GM21529 (cell line): Measurements from ENCODE around the gene ADAMTS4.

Experiments
- ATAC-seq: cut with Tn5 transposase; IDR thresholded peaks from one replicate; pipeline ENCODE4 v1.9.1; 2021; ENCODE audit not compliant: unreplicated experiment

ADAMTS4 gene

DNA sequence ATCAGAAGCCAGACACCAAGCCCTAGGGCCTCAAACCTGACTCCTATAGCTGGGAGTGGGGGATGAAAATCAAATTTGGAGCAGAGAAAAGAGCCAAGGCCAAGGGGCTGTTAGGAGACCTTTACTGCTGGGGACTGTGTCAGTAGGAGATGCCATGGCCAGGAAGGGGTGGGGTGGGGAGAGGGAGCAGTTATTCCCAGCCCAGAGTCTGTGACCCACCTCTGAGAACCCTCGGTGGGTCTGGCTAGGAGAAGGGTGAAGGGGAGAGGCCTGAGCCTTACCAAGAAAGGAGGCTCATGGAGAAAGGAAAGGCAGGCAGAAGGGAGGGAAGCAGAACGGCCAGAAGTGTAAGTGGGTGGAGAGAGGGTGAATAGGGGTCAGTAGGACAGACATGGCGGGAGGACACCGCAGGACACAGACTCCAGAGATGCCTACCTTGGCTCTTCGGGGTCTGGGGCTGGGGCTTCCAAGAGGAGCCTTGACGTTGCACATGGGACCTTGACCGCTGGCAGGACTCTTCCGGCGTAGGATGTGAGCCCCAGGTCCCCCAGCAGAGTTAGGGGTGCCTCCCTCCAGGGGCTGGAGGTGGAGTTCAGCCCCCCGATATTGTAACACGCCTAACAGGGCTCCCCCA is 1.2 kb downstream of the ADAMTS4 start:
- ATAC-seq: no peak

DNA sequence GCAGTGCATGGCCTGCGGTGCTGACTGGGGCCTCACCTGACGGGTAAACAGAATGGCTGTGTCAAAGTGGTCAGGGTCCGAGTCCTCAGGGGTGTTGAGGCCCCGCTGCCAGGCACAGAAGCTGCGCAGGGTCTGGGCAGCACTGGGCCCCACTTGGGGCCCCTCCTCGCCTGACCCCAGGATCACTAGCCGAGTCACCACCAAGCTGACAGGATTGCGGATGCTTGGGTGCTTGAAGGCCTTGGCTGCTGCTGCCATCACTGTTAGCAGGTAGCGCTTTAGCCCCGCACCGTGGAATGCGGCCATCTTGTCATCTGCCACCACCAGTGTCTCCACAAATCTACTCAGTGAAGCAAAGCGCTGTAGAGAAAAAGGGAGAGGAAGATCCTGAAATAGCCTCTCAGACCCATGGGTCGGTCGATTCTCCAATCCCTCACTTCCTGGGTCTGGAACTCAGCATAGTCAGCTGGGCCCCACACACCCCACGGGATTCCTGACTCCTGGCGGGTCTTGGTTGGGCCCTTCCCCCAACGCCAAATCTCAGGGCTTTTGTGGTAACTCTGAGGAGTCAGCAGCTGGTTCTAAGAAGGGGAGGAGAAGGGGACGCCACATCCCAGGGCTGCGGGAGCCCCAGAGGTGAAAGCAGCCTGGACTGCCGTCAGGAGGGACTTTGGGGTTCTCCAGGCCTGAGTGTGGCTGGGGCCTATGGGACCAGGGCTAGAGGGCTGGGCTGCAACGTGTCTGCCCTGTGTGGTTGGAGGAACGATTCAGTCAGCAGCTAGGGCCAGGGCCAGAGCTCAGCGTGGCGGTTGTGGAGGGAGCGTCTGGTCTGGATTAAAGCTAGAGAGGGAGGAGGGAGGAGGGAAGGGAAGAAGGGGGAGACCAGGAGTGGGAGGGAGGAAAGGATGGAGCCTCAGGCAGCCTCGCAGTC is 2.1 kb downstream of the ADAMTS4 start:
- no peak for ATAC-seq

DNA sequence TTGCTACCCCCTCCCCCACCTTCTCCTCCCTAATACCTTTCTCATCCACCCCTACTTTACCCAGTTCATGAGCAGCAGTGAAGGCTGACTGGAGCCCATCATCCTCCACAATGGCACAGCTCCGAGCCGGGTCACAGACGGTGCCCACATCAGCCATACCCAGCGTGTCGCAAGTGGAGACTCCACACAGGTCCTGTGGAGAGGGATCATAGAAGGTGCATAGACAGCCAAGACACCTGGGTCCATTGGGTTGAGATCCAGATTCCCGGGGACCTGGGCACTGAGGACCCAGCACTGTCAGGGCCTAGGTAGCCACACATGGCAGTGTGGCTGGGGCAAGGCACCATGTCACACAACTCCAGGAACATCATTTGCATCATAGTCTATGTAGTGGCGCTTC is 2.7 kb downstream of the ADAMTS4 start:
- no peak for ATAC-seq

DNA sequence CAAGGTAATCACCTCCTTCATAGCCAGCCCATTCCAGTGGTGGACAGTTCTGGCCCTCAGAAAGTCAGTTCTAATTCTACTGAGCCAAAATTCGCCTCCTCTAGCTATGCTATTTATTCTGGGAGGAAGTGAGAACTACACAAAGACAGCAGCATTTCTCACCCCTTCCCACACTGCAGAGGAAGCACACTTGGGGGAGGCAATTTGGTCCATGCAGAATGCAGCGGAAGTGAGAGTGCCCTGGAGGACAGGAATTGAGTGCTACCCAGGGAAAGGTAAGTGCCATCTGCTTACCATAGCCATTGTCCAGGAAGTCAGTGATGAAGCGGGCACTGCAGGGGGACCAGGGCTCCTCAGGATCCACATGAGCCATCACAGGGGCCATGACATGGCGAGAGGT is 3.7 kb downstream of the ADAMTS4 start:
- peak; percentile 77 for ATAC-seq

DNA sequence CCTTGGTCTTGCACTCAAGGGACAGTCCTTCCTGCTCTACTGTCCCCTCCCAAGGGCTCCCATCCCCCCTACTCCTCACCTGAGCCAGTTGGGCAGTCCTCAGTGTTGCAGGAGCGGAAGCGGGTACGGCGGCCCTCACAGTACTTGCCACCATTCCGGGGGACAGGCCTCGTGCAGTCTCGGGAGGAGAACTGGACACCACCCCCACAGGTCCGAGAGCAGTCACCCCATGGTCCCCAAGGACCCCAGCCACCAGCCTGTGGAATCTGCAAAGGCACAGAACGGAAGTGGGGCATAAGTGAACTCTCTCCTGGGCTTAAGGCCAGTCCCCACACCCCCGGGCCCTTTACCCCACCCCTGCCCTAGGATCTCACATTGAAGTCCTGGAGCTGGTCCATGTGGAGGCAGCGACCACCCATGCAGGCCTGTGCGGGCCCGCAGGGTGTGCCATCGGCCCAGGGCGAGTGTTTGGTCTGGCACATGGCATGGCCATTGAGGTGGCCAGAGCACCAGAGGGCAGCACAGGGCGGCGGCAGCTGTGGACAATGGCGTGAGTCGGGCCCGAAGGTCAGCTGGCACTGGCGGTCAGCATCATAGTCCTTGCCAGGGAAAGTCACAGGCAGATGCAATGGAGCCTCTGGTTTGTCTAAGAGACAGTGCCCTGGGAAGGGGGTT is 5.2 kb downstream of the ADAMTS4 start:
- ATAC-seq: no peak

DNA sequence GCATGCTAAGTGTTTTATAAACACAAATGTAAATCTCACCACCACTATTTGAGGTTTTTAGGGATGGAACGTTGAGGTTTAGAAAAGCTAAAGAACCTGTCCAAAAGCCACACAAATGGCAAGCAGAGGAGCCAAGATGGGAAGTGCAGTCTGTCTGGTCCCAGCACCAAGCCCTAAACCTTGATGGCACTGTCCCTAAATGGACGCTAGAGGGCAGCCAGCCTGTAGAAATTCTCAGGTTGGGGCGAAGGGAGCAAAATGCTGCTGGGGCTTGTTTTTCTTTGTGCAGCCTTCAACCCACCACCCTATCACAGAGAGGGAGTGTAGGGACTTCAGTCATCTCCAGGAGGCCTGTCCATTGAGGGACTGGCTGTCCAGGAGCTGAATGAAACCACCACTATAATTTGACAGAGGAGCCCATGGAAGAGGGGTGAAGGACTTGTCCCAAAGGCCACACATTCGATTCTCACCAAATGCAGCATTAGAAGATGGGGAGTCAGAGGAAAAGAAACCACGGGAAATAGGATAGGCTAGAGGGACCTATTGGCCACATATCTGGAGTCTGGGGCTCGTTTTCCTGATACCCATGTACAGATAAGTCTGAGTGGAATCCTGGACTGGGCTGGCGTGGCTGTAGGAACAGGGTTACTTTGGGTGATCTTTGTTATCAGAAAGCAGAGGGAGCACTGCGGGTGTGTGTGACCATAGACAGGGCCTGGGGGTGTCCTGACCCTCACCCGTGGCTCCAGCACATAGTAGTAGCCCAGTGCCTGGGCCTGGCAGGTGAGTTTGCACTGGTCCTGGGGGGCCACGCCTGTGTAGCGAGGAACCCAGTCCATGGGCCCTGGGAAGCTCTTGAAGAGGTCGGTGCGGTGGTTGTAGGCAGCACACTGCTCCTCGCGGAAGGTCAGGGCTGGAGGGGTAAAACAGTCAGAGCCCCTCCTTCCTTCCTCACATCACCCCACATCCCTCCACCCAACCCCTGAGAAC is 6.1 kb downstream of the ADAMTS4 start:
- ATAC-seq: peak; percentile 63

DNA sequence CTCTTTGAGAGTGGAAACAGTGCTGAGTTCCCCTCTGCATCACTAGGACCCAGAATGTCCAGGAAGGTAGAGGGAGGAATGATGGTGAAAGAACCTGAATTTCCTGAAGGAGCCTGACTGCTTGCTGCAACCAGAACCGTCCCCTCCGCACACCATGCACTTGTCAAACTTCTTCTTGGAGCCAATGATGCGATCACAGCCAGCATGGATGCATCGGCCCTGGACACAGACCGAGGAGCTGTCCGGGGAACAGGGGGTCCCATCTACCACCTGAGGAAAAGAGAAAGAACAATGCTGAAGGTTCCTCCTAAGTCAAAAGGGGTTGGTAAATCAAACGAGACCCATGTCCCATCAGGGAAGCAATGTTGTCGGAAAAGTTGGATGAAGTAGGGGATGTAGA is 6.9 kb downstream of the ADAMTS4 start:
- ATAC-seq: no peak

DNA sequence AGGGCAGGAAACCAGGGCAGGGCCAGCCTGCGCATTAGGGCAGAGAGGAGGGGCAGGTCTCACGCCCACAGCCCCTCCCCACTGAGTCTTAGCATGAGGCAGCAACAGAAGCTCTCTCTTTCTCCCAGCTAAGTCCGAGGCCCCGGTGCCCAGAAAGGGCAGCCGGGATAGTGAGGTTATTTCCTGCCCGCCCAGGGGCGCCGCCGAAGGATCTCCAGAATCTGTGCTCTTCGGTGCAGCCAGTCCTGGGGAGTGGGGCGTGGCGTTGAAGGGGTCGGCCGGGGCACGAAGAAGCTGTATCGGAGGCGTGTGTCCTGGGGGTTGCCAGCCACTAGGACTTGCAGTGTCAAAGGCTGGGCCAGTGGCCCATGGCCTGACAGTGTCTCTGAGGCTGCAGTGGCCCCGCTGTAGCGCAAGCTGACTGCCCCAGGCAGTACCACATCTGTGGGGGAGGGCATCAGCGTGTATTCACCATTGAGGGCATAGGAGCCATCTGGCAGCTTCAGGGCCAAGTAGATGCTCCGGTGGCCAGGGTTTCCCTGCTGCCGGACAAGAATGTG is 7.8 kb downstream of the ADAMTS4 start:
- no peak for ATAC-seq

DNA sequence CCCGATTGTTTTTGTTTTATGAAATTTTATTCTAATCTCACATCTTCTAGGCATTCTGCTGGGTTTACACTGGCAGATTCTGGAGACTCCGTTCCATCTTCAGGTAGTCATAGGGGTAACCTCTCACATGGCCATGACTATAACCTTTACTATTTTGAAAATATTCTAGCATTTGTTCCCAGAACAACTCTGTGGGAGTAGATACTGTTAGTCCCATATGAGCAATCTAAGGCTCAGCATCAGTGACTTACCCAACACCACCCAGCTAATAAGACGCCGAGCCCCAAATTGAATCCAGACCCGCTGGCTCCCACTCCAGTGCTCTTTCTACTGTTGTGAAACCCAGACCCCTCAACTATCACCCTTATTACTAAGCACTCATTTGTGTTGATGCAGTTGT is 9.8 kb downstream of the ADAMTS4 start:
- ATAC-seq: no peak

DNA sequence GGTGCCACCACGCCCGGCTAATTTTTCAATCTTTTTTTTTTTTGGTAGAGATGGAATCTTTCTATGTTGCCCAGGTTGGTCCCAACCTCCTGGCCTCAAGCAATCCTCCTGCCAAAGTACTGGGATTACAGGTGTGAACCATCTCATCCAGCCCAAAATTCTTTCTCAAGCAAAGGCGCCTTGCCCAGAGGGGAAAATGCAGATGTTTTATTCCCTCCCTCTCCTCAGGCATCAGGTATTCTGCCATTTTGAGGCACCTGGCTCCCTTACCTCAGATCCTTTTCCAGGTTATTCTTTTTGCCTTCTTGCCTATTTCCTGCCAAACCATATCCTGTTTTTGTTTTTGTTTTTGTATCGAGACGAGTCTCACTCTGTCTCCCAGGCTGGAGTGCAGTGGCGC is 10.5 kb downstream of the ADAMTS4 start:
- ATAC-seq: no peak

DNA sequence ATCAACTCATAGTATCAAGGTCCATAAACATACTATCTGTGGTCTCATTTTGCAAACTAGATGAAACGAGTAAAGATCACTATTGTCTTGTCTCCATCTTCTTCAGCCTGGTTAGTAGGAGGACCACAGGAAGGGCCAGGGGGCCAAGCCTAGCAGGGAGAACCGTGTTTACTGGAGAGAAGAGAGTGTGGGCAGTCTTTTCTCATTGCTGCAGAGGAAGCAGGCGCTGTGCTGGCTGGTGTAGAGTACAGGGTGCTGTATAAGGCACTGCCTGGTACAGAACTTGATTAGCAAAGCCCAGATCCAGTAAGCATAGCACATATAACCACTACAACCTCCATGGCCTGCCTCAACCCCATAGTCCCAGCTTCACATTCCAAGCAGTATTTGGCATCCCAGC is 11.5 kb downstream of the ADAMTS4 start:
- ATAC-seq: no peak

DNA sequence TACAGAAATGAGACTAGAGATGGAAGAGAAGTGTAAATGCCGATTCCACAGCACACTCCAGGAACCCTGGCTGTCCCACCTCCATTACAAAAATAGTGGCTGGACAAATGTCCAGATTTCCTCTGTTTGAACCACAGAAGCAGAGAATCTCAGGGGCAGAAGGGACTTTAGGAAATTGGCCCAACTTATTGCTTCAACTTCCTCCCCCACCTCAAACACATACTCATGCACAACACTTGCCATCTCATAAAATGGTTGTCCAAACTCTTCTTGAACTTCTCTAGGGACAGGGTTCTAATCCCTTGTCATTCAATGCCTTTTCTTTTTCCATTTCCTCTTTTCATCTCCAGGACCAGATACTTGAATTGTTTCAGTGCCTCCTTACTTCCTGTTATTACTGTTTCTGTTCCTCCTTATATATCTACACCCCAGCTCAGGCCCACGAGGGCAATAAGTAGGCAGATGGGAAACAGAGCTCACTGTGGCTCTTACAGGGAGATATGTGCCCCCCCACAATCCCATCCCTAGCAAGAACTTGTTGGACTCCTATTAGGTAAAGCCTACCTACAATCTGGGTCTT is 13.0 kb downstream of the ADAMTS4 start:
- ATAC-seq: peak; percentile 39

DNA sequence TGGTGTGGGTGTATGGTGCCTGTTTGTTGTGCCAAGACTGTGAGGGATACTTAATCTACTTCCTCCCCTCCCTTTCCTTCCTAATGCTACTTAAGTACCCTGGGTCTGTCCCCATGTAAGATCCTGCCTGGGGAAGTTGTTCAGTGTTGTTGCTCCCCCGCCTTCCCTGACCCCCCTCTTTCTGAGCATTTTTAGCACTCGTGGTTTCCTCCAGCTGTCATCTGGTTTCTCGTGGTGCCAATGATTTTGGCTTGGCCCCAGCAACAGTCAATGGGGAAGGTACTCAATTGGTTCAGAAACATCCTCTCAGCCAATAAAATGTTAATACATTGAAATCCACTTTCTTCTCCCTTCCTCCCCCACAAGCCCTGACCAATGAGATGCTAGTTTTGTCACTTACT is 13.6 kb downstream of the ADAMTS4 start:
- peak; percentile 67 for ATAC-seq

DNA sequence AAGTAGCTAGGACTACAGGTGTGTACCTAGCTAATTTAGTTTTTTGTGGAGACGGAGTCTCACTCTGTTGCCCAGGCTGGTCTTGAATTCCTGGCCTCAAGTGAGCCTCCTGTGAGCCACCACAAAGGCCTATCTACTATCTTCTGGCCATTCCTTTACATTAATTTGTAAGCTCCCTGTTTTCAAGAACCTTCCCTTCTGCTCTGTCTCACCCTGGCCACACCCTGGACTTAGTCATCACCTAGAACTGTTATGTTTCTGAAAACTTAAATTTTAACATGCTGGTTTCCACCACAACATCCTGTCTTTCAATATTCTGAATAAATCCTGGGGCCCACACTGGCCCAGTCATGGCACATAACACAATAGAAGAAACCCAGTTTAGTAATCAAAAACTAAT is 16.6 kb downstream of the ADAMTS4 start:
- peak; percentile 45 for ATAC-seq

DNA sequence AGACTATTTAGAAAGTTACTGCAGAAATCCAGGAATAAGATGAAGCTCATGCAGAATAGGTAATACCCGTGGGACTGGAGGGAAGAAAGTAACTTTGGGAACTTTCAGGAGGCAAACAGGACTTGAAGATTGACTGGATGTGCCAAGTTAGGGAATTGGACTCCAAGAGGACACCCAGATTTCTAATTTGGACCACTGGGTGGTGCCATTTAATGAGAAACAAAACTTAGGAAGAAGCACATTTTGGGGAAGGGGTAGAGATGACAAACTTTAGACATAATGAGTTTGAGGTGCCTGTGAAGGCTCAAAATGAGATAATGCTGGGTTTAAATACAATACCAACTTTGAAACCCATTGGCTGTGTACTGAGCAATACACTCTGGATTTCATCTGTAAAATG is 18.2 kb downstream of the ADAMTS4 start:
- ATAC-seq: no peak

DNA sequence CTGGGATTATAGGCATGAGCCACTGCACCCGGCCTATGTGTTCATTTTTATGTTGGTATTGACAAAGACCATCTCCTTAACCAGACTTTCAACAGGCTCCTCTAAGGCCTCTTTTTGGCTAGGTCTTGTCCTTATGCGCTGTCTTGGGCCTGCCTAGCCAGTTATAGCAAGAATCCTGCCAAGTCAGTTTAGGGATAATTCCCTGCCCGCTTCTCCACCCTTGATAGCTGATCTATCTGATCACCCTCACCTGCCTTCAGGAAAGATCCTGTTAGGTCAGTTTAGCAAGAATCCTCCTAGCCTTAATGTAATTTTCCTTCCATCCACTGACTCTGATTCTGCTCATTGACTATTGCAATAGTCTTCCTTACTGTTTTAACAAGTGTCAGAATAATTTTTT is 19.2 kb downstream of the ADAMTS4 start:
- ATAC-seq: no peak

DNA sequence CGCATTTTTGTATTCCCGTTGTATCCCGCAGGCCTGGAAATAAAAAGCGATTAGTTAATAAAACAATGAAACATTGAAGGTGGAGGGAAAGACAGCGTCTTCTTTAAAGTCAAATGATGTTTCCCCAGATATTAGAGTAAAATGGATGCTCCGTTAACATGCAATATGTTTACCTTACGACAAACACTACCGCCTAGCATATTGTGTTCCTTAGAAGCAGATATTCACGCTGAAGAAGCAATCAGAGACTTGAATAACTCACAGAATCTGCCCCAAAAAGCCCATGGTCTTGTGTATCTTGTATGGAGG is 21.0 kb downstream of the ADAMTS4 start:
- no peak for ATAC-seq

DNA sequence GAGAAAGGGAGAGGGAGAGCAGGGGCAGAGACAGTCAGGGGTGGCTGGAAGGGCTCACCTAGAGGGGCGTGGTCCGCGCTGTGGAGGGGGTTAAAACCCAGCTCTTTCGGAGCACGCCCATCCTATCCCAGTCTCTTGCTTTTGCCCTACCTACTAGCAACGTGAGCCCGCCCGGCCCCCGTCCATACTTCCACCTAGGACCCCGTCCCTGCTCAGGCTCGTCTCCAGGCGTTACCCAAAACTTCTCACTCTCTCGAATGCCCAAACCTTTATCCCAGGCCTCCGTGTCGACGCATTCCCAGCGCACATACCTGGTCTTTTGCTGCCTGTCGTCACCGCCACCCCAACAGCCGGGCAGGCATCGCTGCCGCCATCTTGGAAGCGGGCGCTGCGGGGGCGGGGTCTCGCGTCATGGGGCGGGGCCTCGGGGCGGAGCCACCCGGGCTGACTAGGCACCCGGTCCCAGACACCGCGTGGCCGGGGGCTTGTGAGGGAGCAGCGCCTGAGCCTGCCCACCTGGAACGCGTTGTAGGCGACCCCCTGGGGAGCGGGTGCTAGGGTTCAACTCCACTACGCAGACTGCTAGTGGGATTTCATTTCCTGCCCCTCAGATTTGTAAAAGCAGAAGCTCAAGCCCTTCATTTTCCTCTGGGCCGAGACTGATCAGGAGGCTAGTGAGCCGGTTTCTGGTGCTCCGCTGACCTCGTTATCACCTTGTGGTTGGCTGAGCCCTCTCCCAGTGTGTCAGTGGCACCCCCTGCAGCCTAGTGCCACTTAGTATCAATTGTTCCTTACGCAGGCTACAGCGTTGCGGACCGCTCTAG is 21.5 kb downstream of the ADAMTS4 start, which contains the start of gene B4GALT3:
Gene B4GALT3 (minus strand): TSS at position 396 of the 824 bp plus-strand sequence. CDS start 1,447 bp downstream, outside the sequence.
- peak; percentile 76 for ATAC-seq

DNA sequence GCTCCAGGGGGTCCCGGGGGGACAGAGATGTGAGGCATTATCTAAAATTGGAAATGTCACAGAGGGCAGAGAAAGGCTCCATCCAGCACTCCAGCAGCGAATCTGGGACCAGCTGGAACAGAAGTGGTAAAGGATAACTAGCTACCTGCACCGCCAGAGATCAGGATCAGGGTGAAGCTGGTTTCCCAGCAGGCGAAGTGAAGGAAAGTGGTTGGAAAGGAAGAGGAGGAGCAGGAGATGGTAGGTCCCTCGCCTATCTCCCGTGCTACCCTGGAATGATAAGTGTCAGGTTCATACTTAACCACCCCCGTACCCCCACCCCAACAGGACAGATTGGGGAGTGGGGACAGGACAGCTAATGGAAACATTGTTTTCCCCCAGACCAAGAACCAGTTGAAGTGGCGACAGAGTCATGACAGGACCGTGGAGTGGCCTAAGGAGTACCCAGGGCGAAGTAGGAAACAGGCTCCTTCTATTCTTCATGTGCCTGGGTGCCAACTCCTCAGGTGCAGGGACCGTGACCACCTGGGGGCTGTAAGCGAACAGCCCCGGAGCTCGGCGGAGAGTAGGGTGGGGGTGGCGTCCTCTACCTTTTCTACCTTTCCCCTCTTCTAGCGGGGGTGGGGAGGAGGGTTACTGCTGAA is 22.3 kb downstream of the ADAMTS4 start:
- no peak for ATAC-seq
